Measurements from ENCODE around the gene ACSL6. TPM values are rescaled to one million over a fixed set of nuclear protein-coding genes. Genes with fewer than 3 reads are reported as not detected.
"Not testable (repeated sequence)": the region's sequence is repeated elsewhere in the genome, so short reads cannot be mapped to it uniquely, and the experiment has no call there.

The ACSL6 gene
- polyA plus RNA-seq, 4 donors = 0.89 to 4.9 (median 2.7) TPM

DNA sequence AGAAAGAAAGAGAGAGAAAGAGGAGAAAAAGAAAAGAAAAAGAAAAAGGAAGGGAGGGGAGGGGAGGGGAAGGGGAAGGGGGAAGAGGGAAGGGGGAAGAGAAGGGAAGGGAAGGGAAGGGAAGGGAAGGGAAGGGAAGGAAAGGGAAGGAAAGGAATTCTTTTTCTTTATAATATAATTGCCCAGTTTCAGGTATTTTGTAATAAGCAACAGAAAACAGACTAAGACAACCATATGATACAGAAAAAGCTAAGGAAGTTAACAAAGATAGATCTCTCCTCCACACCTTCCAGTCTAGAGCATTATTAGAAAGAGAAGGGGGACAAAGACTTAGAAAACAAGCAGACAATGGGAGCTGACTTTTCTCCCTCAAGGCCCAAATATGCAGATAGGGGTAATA lies 97.0 kb downstream of the ACSL6 start:
- FAIRE-seq = no peak
- Histone ChIP-seq H3K27me3 (ENCODE audit: control insufficient read depth in 3 of 3, insufficient read depth in 3 of 3, low read length in 3 of 3) (no peaks in the 10 kb centered on the region), H3K4me1 (ENCODE audit: control insufficient read depth in 3 of 3, insufficient read depth in 2 of 3, low read depth in 1 of 3, low read length in 2 of 3) (no peaks in the 10 kb centered on the region), H3K9me3 (ENCODE audit: control insufficient read depth in 2 of 2, insufficient read depth in 1 of 2, low read depth in 1 of 2, low read length in 1 of 2) (no peaks in the 10 kb centered on the region), H3K27ac (ENCODE audit: low read depth in 1 of 3, low read length in 2 of 3) (no peak overlapping the region), H3K4me3 (ENCODE audit: low read depth in 1 of 3, low read length in 3 of 3) (no peak overlapping the region), H3K36me3 (ENCODE audit: control insufficient read depth in 3 of 3, insufficient read depth in 2 of 3, low read depth in 1 of 3, low read length in 3 of 3) (no peaks in the 10 kb centered on the region)
- no peak for DNase-seq

DNA sequence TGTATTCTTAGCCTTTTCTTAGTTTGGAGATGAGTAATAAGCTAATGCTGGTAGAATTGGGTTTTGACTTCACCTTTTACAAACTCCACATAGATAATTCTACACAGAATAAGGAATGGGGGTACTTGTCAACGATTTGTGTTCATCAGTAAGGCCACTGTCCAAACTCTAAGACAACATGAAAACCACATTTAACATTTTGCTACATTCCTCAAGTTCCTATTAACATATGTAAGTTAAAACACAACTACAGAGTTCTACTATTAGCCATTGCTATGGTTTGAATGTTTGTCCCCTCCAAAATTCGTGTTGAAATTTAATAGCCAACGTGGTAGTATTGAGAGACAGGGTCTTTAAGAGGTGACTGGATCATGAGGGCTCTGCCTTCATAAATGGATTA lies 97.9 kb downstream of the ACSL6 start:
- no peak for FAIRE-seq
- Histone ChIP-seq H3K9me3 (ENCODE audit: control insufficient read depth in 2 of 2, insufficient read depth in 1 of 2, low read depth in 1 of 2, low read length in 1 of 2) (no peaks in the 10 kb centered on the region), H3K4me1 (ENCODE audit: control insufficient read depth in 3 of 3, insufficient read depth in 2 of 3, low read depth in 1 of 3, low read length in 2 of 3) (no peaks in the 10 kb centered on the region), H3K27me3 (ENCODE audit: control insufficient read depth in 3 of 3, insufficient read depth in 3 of 3, low read length in 3 of 3) (no peaks in the 10 kb centered on the region), H3K27ac (ENCODE audit: low read depth in 1 of 3, low read length in 2 of 3) (no peak overlapping the region), H3K36me3 (ENCODE audit: control insufficient read depth in 3 of 3, insufficient read depth in 2 of 3, low read depth in 1 of 3, low read length in 3 of 3) (no peaks in the 10 kb centered on the region), H3K4me3 (ENCODE audit: low read depth in 1 of 3, low read length in 3 of 3) (no peak overlapping the region)
- no peak for DNase-seq
- 48 to 57% (median 56%) methylated on average over 3 of the region's 3 CpGs for WGBS, 3 donors

DNA sequence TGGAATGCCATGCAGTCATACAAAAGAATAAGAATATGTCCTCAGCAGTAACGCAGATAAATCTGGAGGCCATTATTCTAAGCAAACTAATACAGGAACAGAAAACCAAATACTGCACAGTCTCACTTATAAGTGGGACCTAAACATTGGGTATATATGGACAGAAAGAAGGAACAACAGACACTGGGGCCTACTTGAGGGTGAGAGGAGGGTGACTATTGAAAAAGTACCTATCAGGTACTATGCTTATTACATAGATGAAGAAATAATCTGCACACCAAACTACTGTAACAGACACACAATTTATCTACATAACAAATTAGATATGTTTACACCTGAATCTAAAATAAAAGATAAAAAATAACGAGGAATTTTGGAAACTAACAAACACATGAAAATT lies 104.8 kb downstream of the ACSL6 start:
- Histone ChIP-seq H3K4me1 (ENCODE audit: control insufficient read depth in 3 of 3, insufficient read depth in 2 of 3, low read depth in 1 of 3, low read length in 2 of 3) (no peaks in the 10 kb centered on the region), H3K27me3 (ENCODE audit: control insufficient read depth in 3 of 3, insufficient read depth in 3 of 3, low read length in 3 of 3) (no peaks in the 10 kb centered on the region), H3K27ac (ENCODE audit: low read depth in 1 of 3, low read length in 2 of 3) (no peak overlapping the region), H3K36me3 (ENCODE audit: control insufficient read depth in 3 of 3, insufficient read depth in 2 of 3, low read depth in 1 of 3, low read length in 3 of 3) (no peaks in the 10 kb centered on the region), H3K4me3 (ENCODE audit: low read depth in 1 of 3, low read length in 3 of 3) (no peak overlapping the region), H3K9me3 (ENCODE audit: control insufficient read depth in 2 of 2, insufficient read depth in 1 of 2, low read depth in 1 of 2, low read length in 1 of 2) (peaks cover 0 to under 1% of the 10 kb centered on the region in 2 donors)
- 68 to 84% (median 83%) methylated on average over 2 of the region's 2 CpGs for WGBS, 3 donors
- FAIRE-seq = no peak
- no peak for DNase-seq

DNA sequence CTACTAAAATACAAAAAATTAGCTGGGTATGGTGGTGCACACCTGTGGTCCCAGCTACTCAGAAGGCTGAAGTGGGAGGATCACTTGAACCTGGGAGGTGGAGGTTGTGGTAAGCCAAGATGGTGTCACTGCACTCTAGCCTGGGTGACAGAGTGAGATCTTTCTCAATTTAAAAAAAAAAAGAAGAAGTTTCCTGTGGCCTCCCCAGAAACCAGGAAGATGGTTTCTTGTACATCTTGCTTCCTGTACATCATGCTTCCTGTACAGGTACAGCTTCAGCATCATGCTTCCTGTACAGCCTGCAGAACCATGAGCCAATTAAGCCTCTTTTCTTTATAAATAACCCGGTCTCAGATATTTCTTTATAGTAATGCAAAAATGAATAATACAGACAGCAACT lies 109.2 kb downstream of the ACSL6 start:
- WGBS, 3 donors = 67 to 83% (median 68%) methylated on average over 1 of the region's 1 CpG
- peak overlapping the region in 1 of 3 donors; percentile 90 for H3K27ac ChIP-seq (ENCODE audit: low read depth in 1 of 3, low read length in 2 of 3)
- not testable (repeated sequence) for H3K4me3 ChIP-seq (ENCODE audit: low read depth in 1 of 3, low read length in 3 of 3); H3K36me3 ChIP-seq (ENCODE audit: control insufficient read depth in 3 of 3, insufficient read depth in 2 of 3, low read depth in 1 of 3, low read length in 3 of 3); FAIRE-seq; H3K4me1 ChIP-seq (ENCODE audit: control insufficient read depth in 3 of 3, insufficient read depth in 2 of 3, low read depth in 1 of 3, low read length in 2 of 3); H3K27me3 ChIP-seq (ENCODE audit: control insufficient read depth in 3 of 3, insufficient read depth in 3 of 3, low read length in 3 of 3)
- peaks cover 0 to 20% of the 10 kb centered on the region in 2 donors for H3K9me3 ChIP-seq (ENCODE audit: control insufficient read depth in 2 of 2, insufficient read depth in 1 of 2, low read depth in 1 of 2, low read length in 1 of 2)
- DNase-seq = peak in 1 of 2 donors; percentile 50

Other genes with a start within 250 kb of the ACSL6 start
- gene FNIP1, start 214.6 kb downstream of the ACSL6 start, polyA plus RNA-seq = 10 to 100 TPM in 1 of 4 donors, 1 to 10 TPM in 3; 4.7 to 21.9 (median 5.7) TPM
- gene MEIKIN, start 66.0 kb downstream of the ACSL6 start, polyA plus RNA-seq = 1 to 10 TPM in 1 of 4 donors, not detected in 3; 3.8 TPM
- not detected for gene IL3, start 49.0 kb upstream of the ACSL6 start, polyA plus RNA-seq
- under 1 TPM in 1 of 4 donors, not detected in 3; 0.25 TPM for gene CSF2, start 62.1 kb upstream of the ACSL6 start, polyA plus RNA-seq
- gene P4HA2, start 216.2 kb upstream of the ACSL6 start, polyA plus RNA-seq = 10 to 100 TPM; 15.7 to 34.3 (median 22.0) TPM
- 10 to 100 TPM in 2 of 4 donors, 1 to 10 TPM in 2; 2.5 to 15.0 (median 10.1) TPM for gene PDLIM4, start 246.0 kb upstream of the ACSL6 start, polyA plus RNA-seq

Data from small intestine (tissue), 7 donors.